GM23248 (cell line): Measurements from ENCODE around the gene PNRC1. TPM values are rescaled to one million over a fixed set of nuclear protein-coding genes. Genes with fewer than 3 reads are reported as not detected.

ENCODE experiments used
- DNase-seq: peaks from one replicate; pipeline ENCODE4 v3.0.0-alpha.2; 2015
- H2AFZ ChIP-seq: fragments of 200-600 bp; sonication (generic); 2 replicates; pipeline ENCODE4 v1.6.1; 2016; ENCODE audit warnings: antibody characterized with exemption
- H3F3A ChIP-seq: fragments of 200-600 bp; sonication (generic); 2 replicates; pipeline ENCODE4 v1.6.1; 2016; ENCODE audit warnings: mild to moderate bottlenecking, antibody characterized with exemption, mixed run types; ENCODE audit not compliant: insufficient read depth
- H3K27ac ChIP-seq: fragments of 200-600 bp; sonication (generic); 2 replicates; pipeline ENCODE4 v1.5.1; 2016; ENCODE audit warnings: mild to moderate bottlenecking
- H3K27me3 ChIP-seq: fragments of 200-600 bp; sonication (generic); replicated peaks from 2 replicates; pipeline ENCODE4 v1.6.1; 2016; ENCODE audit warnings: mild to moderate bottlenecking; ENCODE audit not compliant: insufficient read depth
- H3K36me3 ChIP-seq: fragments of 200-600 bp; sonication (generic); 2 replicates; pipeline ENCODE4 v1.6.1; 2016; ENCODE audit warnings: low read depth, mild to moderate bottlenecking
- H3K4me1 ChIP-seq: fragments of 200-600 bp; sonication (generic); 2 replicates; pipeline ENCODE4 v1.6.1; 2016; ENCODE audit warnings: mild to moderate bottlenecking; ENCODE audit not compliant: insufficient read depth
- H3K4me2 ChIP-seq: fragments of 200-600 bp; sonication (generic); one replicate; pipeline ENCODE4 v1.6.1; 2016; ENCODE audit warnings: mild to moderate bottlenecking; ENCODE audit not compliant: unreplicated experiment
- H3K4me3 ChIP-seq: fragments of 200-600 bp; sonication (generic); 2 replicates; pipeline ENCODE4 v1.5.1; 2016; ENCODE audit warnings: mild to moderate bottlenecking
- H3K79me2 ChIP-seq: fragments of 200-600 bp; sonication (generic); 2 replicates; pipeline ENCODE4 v1.6.1; 2016; ENCODE audit warnings: mild to moderate bottlenecking; ENCODE audit not compliant: insufficient read depth
- H3K9ac ChIP-seq: fragments of 200-600 bp; sonication (generic); 2 replicates; pipeline ENCODE4 v1.6.1; 2016; ENCODE audit warnings: mild to moderate bottlenecking
- H3K9me2 ChIP-seq: fragments of 200-600 bp; sonication (generic); 2 replicates; pipeline ENCODE4 v1.6.1; 2016; ENCODE audit warnings: mixed run types, mild to moderate bottlenecking, moderate library complexity; ENCODE audit not compliant: insufficient read depth
- H3K9me3 ChIP-seq: fragments of 200-600 bp; sonication (generic); one replicate; pipeline ENCODE4 v1.6.1; 2017; ENCODE audit warnings: low read depth
- H4K20me1 ChIP-seq: fragments of 200-600 bp; sonication (generic); 2 replicates; pipeline ENCODE4 v1.6.0; 2016; ENCODE audit not compliant: insufficient read depth
- EZH2 ChIP-seq: fragments of 200-600 bp; sonication (generic); IDR thresholded peaks from 2 replicates; pipeline ENCODE4 v1.6.1; 2018; ENCODE audit warnings: antibody characterized with exemption, mild to moderate bottlenecking; ENCODE audit not compliant: insufficient read depth, poor library complexity, severe bottlenecking
- EZH2phosphoT487 ChIP-seq: fragments of 200-600 bp; sonication (generic); IDR thresholded peaks from 2 replicates; pipeline ENCODE4 v1.6.1; 2018; ENCODE audit warnings: antibody characterized with exemption, moderate library complexity, mild to moderate bottlenecking, low read depth; ENCODE audit not compliant: insufficient read depth
- WGBS, 2 experiments: methylation state at CpG; one replicate each; pipeline ENCODE4 v1.1.6; 2015 to 2017; ENCODE audit warnings: low lambda C conversion rate in 2 of 2, low coverage in 1 of 2; ENCODE audit errors: missing lambda C conversion rate in 2 of 2; 5-methylcytosine and 5-hydroxymethylcytosine counted together
- in situ Hi-C: fragments of 300-500 bp; cut with MboI; formaldehyde crosslinking; loops from 2 replicates; pipeline ENCODE4 v1.15.0; 2020
- polyA plus RNA-seq: library from polyadenylated mRNA; unstranded; fragments of >200 nt; fragmentation: Nextera tagmentation; extraction: Ambion mirVana; gene quantifications from 2 replicates; pipeline ENCODE4 v1.2.1, GENCODE V29; 2016
- total RNA-seq: library from RNA; depleted of rRNA; stranded (reverse); fragments of >200 nt; shearing (Covaris generic); gene quantifications from 2 replicates; pipeline ENCODE4 v1.2.3, GENCODE V29; 2014

PNRC1 gene
- total and polyA plus RNA-seq, 2 experiments from 2014 or later: 57.9 to 103 TPM

- Histone ChIP-seq H3K4me2 (peak overlapping the region; percentile 85), H3K4me3 (peak overlapping the region; percentile 86), H3K9ac (no peak overlapping the region; the same call in 1 of the 2 replicates), H3K9me3 (no peaks in the 10 kb centered on the region), H4K20me1 (no peaks in the 10 kb centered on the region; the same call in 1 of the 2 replicates), H3K27me3 (no peaks in the 10 kb centered on the region), H3K79me2 (no peaks in the 10 kb centered on the region), H3K36me3 (no peaks in the 10 kb centered on the region), H3K27ac (no peak overlapping the region), H2AFZ (peak overlapping the region; percentile 92), H3K9me2 (no peaks in the 10 kb centered on the region), H3K4me1 (no peaks in the 10 kb centered on the region), H3F3A (0 out of 2 replicates have a peak, but pooled peaks cover 6% of the 10 kb centered on the region)
- TF ChIP-seq EZH2 (no peak), EZH2phosphoT487 (no peak)
- in situ Hi-C loops: no loop called here
- 70 to 77% methylated on average over 6 of the region's 6 CpGs for WGBS, 2 experiments
- DNase-seq: no peak
These were observed 36.2 kb downstream of the PNRC1 start for GRCh38 chr6:89116702-89117101.

- H3K27ac ChIP-seq: no peak within 1 kb of the TSS
- in situ Hi-C loops: no loop called here
- 1% methylated on average over 26 to 36 of the region's 106 CpGs for WGBS, 2 experiments
- no peak for TF ChIP-seq EZH2
- H2AFZ ChIP-seq: peak within 1 kb of the TSS; percentile 92
- H3K27me3 ChIP-seq: no peaks in the 10 kb centered on the region
- H3F3A ChIP-seq: 0 out of 2 replicates have a peak, but pooled peaks cover 6% of the 10 kb centered on the region
- H3K4me1 ChIP-seq: no peaks in the 10 kb centered on the region
- no peaks in the 10 kb centered on the region; the same call in 1 of the 2 replicates for H4K20me1 ChIP-seq
- H3K36me3 ChIP-seq: no peaks in the 10 kb centered on the region
- no peaks in the 10 kb centered on the region for H3K79me2 ChIP-seq
- no peaks in the 10 kb centered on the region for H3K9me2 ChIP-seq
- peak; percentile 69 for DNase-seq
- peak within 1 kb of the TSS; percentile 86 for H3K4me3 ChIP-seq
- peak within 1 kb of the TSS; percentile 85 for H3K4me2 ChIP-seq
- no peaks in the 10 kb centered on the region for H3K9me3 ChIP-seq
- H3K9ac ChIP-seq: peak within 1 kb of the TSS; percentile 70
These were observed 36.9 kb downstream of the PNRC1 start, which contains the start of gene SRSF12 for GRCh38 chr6:89117211-89118108. Gene SRSF12, minus strand, starts transcription at chr6:89118071. Its CDS starts 184 bp downstream, at chr6:89117887.

GRCh38 chr6:89118931-89119330, 38.4 kb downstream of the PNRC1 start:
- Histone ChIP-seq H3K9me2 (no peaks in the 10 kb centered on the region), H3F3A (0 out of 2 replicates have a peak, but pooled peaks cover 6% of the 10 kb centered on the region), H3K4me3 (no peak overlapping the region), H3K9me3 (no peaks in the 10 kb centered on the region), H2AFZ (no peak overlapping the region), H3K36me3 (no peaks in the 10 kb centered on the region), H3K9ac (no peak overlapping the region), H3K4me1 (no peaks in the 10 kb centered on the region), H3K27me3 (no peaks in the 10 kb centered on the region), H3K4me2 (no peak overlapping the region), H3K27ac (no peak overlapping the region), H3K79me2 (no peaks in the 10 kb centered on the region), H4K20me1 (no peaks in the 10 kb centered on the region)
- TF ChIP-seq EZH2phosphoT487: no peak
- TF ChIP-seq EZH2: no peak
- peak; percentile 12 for DNase-seq
- whole genome bisulfite sequencing, 2 experiments: 82% methylated on average over 8 of the region's 8 CpGs
- in situ Hi-C loops: no loop called here

GRCh38 chr6:89120371-89120770, 39.8 kb downstream of the PNRC1 start:
- Histone ChIP-seq H3K4me1 (no peaks in the 10 kb centered on the region), H3K4me3 (no peak overlapping the region), H3K9me3 (no peaks in the 10 kb centered on the region), H3K4me2 (no peak overlapping the region), H3K27me3 (no peaks in the 10 kb centered on the region), H4K20me1 (no peaks in the 10 kb centered on the region), H3K9ac (no peak overlapping the region), H3K9me2 (no peaks in the 10 kb centered on the region), H2AFZ (no peak overlapping the region), H3F3A (0 out of 2 replicates have a peak, but pooled peaks cover 6% of the 10 kb centered on the region), H3K36me3 (no peaks in the 10 kb centered on the region), H3K79me2 (no peaks in the 10 kb centered on the region), H3K27ac (no peak overlapping the region)
- no peak for TF ChIP-seq EZH2phosphoT487
- TF ChIP-seq EZH2: no peak
- 52 to 58% methylated on average over 4 of the region's 4 CpGs for WGBS, 2 experiments
- DNase-seq: peak; percentile 41
- in situ Hi-C loops: no loop called here
